ENCODE results near the gene HS3ST4.

- no peak for TF ChIP-seq CTCF (IDR thresholded peaks at IDR 0.05)
- no peak for TF ChIP-seq ZFX (IDR thresholded peaks at IDR 0.05; ENCODE audit: borderline replicate concordance)
These were observed 35.1 kb upstream of the HS3ST4 start for GRCh38 chr16:25656639-25657038.
